GM15510 (cell line): ENCODE measurements around the gene CSK.

Experiments used
- POLR2A ChIP-seq: IDR thresholded peaks from 3 replicates; pipeline ENCODE4 v1.6.1; 2011; ENCODE audit warnings: borderline replicate concordance; ENCODE audit not compliant: insufficient read length; ENCODE audit errors: extremely low read depth

CSK gene

GRCh38 chr15:74768099-74768770 lies 13.6 kb upstream of the CSK start:
- TF ChIP-seq POLR2A = no peak

- TF ChIP-seq POLR2A = no peak
These were observed 13.0 kb upstream of the CSK start for GRCh38 chr15:74768771-74769342.

GRCh38 chr15:74769463-74770025 lies 12.3 kb upstream of the CSK start:
- TF ChIP-seq POLR2A = no peak

- TF ChIP-seq POLR2A = no peak
These were observed 11.5 kb upstream of the CSK start for GRCh38 chr15:74770211-74770903.

- no peak for TF ChIP-seq POLR2A
These were observed 8.6 kb upstream of the CSK start for GRCh38 chr15:74773329-74773728.

GRCh38 chr15:74773731-74774252 lies 8.1 kb upstream of the CSK start:
- no peak for TF ChIP-seq POLR2A

- no peak for TF ChIP-seq POLR2A
These were observed 6.7 kb upstream of the CSK start for GRCh38 chr15:74775132-74775562.

GRCh38 chr15:74775894-74776293 lies 6.0 kb upstream of the CSK start:
- TF ChIP-seq POLR2A = no peak

- TF ChIP-seq POLR2A = peak; percentile 45
These were observed 4.8 kb upstream of the CSK start for GRCh38 chr15:74776821-74777768.

GRCh38 chr15:74777769-74778598 lies 3.9 kb upstream of the CSK start:
- TF ChIP-seq POLR2A = no peak

- TF ChIP-seq POLR2A = no peak
These were observed 3.3 kb upstream of the CSK start for GRCh38 chr15:74778599-74778970.

GRCh38 chr15:74779162-74779648 lies 2.7 kb upstream of the CSK start:
- no peak for TF ChIP-seq POLR2A
